ENCODE results near the gene SDHAF4. TPM values are rescaled to one million over a fixed set of nuclear protein-coding genes. Genes with fewer than 3 reads are reported as not detected.

Gene SDHAF4
- total and polyA plus RNA-seq, 8 donors, result 3.2 to 16.3 (median 8.2) TPM; not detected in 1

- Histone ChIP-seq H3K27ac (no peak overlapping the region), H3K27me3 (no peaks in the 10 kb centered on the region), H3K9me3 (no peaks in the 10 kb centered on the region), H3K36me3 (no peaks in the 10 kb centered on the region), H3K4me1 (no peaks in the 10 kb centered on the region), H3K4me3 (no peak overlapping the region)
- DNase-seq, result no peak
- intact Hi-C loops (cut with DNase I; ENCODE audit: low total_unique reads), result no loop called here
- TF ChIP-seq POLR2AphosphoS5 (IDR thresholded peaks at IDR 0.05) (no peak), EP300 (IDR thresholded peaks at IDR 0.05) (no peak), CTCF (IDR thresholded peaks at IDR 0.05) (no peak), POLR2A (IDR thresholded peaks at IDR 0.05) (no peak)
- WGBS, 5 donors, result 91 to 100% (median 95%) methylated on average over 1 of the region's 1 CpG
Observed at GRCh38 chr6:70638468-70638867, 71.7 kb downstream of the SDHAF4 start.

Other genes starting within 250 kb of the SDHAF4 start
- 100 to 1,000 TPM in 1 of 5 donors, 10 to 100 TPM in 4; 25.9 to 121 (median 58.8) TPM for gene FAM135A, start 153.4 kb upstream of the SDHAF4 start, total RNA-seq
- gene FAM135A, start 153.4 kb upstream of the SDHAF4 start, polyA plus RNA-seq, result 10 to 100 TPM in 1 of 3 donors, 1 to 10 TPM in 2; 7.2 to 30.3 (median 8.9) TPM
- gene SMAP1, start 101.0 kb downstream of the SDHAF4 start, total RNA-seq, result 10 to 100 TPM; 13.4 to 65.3 (median 29.0) TPM
- 10 to 100 TPM; 19.0 to 45.2 (median 21.9) TPM for gene SMAP1, start 101.0 kb downstream of the SDHAF4 start, polyA plus RNA-seq

Data from stomach (tissue), 9 donors.